PC-3 (cell line): Measurements from ENCODE around the gene FAM186B. TPM values are rescaled to one million over a fixed set of nuclear protein-coding genes. Genes with fewer than 3 reads are reported as not detected.

Experiments
- ATAC-seq: fragments of 200-7000 bp; cut with Tn5 transposase; 2 replicates; pipeline ENCODE4 v1.9.1; 2020; ENCODE audit warnings: mild to moderate bottlenecking, moderate library complexity
- BruUV-seq: library from RNA; stranded (reverse); fragments of 400-500 nt; replicated peaks from 2 replicates; lab custom pipeline; 2021; lab: Mats Ljungman, UMichigan
- CTCF ChIA-PET: fragments of 300-600 bp; sonication (Branson Sonifier 250); formaldehyde crosslinking; loops from one replicate; lab custom pipeline; 2022; ENCODE audit warnings: antibody characterized with exemption; lab: Charles Lee
- POLR2A ChIA-PET: fragments of 300-600 bp; sonication (Branson Sonifier 250); formaldehyde crosslinking; loops from one replicate; lab custom pipeline; 2022; ENCODE audit warnings: antibody characterized with exemption; ENCODE audit not compliant: unreplicated experiment; lab: Charles Lee
- DNase-seq: peaks from one replicate; pipeline ENCODE4 v3.0.0-alpha.2; 2015
- H2AFZ ChIP-seq: fragments of 300-600 bp; sonication (generic); 2 replicates; pipeline ENCODE4 v1.6.0; 2016; ENCODE audit warnings: antibody characterized with exemption, low read length
- H3F3A ChIP-seq: fragments of 300-600 bp; sonication (generic); one replicate; pipeline ENCODE4 v1.6.0; 2017; ENCODE audit warnings: antibody characterized with exemption, low read length, control low read depth, mild to moderate bottlenecking; ENCODE audit not compliant: unreplicated experiment
- H3K27ac ChIP-seq: fragments of 300-600 bp; sonication (generic); 2 replicates; pipeline ENCODE4 v1.5.1; 2016; ENCODE audit warnings: mild to moderate bottlenecking, low read length
- H3K27me3 ChIP-seq: fragments of 300-600 bp; sonication (generic); 2 replicates; pipeline ENCODE4 v1.6.1; 2016; ENCODE audit warnings: low read length, mixed read lengths
- H3K36me3 ChIP-seq: fragments of 300-600 bp; sonication (generic); 2 replicates; pipeline ENCODE4 v1.6.1; 2016; ENCODE audit warnings: low read depth, mixed run types, low read length, mixed read lengths
- H3K4me1 ChIP-seq: fragments of 300-600 bp; sonication (generic); 2 replicates; pipeline ENCODE4 v1.5.1; 2016; ENCODE audit warnings: low read length; ENCODE audit not compliant: insufficient read depth
- H3K4me2 ChIP-seq: fragments of 300-600 bp; sonication (generic); 2 replicates; pipeline ENCODE4 v1.6.0; 2016; ENCODE audit warnings: low read length
- H3K4me3 ChIP-seq: fragments of 300-600 bp; sonication (generic); 2 replicates; pipeline ENCODE4 v1.5.1; 2016; ENCODE audit warnings: mild to moderate bottlenecking, low read length, mixed read lengths
- H3K79me2 ChIP-seq: fragments of 300-600 bp; sonication (generic); 2 replicates; pipeline ENCODE4 v1.6.1; 2017; ENCODE audit warnings: low read length, mixed read lengths
- H3K9ac ChIP-seq: fragments of 300-600 bp; sonication (generic); 2 replicates; pipeline ENCODE4 v1.6.0; 2016; ENCODE audit warnings: mild to moderate bottlenecking, low read length
- H3K9me2 ChIP-seq: fragments of 300-600 bp; sonication (generic); replicated peaks from 2 replicates; pipeline ENCODE4 v1.6.1; 2016; ENCODE audit warnings: mixed run types, low read length, mixed read lengths
- H3K9me3 ChIP-seq: fragments of 300-600 bp; sonication (generic); 2 replicates; pipeline ENCODE4 v1.6.1; 2016; ENCODE audit warnings: low read length, mixed read lengths
- H4K20me1 ChIP-seq: fragments of 300-600 bp; sonication (generic); 2 replicates; pipeline ENCODE4 v1.6.1; 2016; ENCODE audit warnings: low read length, mixed read lengths
- EZH2 ChIP-seq: fragments of 300-600 bp; sonication (generic); IDR thresholded peaks from one replicate; pipeline ENCODE4 v1.6.1; 2017; ENCODE audit warnings: antibody characterized with exemption, mild to moderate bottlenecking, low read length; ENCODE audit not compliant: unreplicated experiment
- EZH2phosphoT487 ChIP-seq: fragments of 300-600 bp; sonication (generic); IDR thresholded peaks from 2 replicates; pipeline ENCODE4 v1.6.1; 2018; ENCODE audit warnings: mild to moderate bottlenecking, antibody characterized with exemption, low read length, borderline replicate concordance
- intact Hi-C: fragments of 100-400 bp; cut with micrococcal nuclease; formaldehyde crosslinking; loops from 2 replicates; pipeline ENCODE4 v1.9.0; 2023
- total RNA-seq: library from RNA; depleted of rRNA; stranded (reverse); fragments of >200 nt; gene quantifications from 2 replicates; pipeline ENCODE4 v1.2.3, GENCODE V29; 2014
- TF ChIP-seq, protein P1 (sequence below): fragments of 300-600 bp; sonication (generic); conservative IDR thresholded peaks from 2 replicates; pipeline ENCODE4 v1.5.1; 2017; ENCODE audit warnings: antibody characterized with exemption, low read depth, mild to moderate bottlenecking, low read length

FAM186B gene
- total RNA-seq, 1 experiment from 2014 or later: 0.80 TPM

DNA sequence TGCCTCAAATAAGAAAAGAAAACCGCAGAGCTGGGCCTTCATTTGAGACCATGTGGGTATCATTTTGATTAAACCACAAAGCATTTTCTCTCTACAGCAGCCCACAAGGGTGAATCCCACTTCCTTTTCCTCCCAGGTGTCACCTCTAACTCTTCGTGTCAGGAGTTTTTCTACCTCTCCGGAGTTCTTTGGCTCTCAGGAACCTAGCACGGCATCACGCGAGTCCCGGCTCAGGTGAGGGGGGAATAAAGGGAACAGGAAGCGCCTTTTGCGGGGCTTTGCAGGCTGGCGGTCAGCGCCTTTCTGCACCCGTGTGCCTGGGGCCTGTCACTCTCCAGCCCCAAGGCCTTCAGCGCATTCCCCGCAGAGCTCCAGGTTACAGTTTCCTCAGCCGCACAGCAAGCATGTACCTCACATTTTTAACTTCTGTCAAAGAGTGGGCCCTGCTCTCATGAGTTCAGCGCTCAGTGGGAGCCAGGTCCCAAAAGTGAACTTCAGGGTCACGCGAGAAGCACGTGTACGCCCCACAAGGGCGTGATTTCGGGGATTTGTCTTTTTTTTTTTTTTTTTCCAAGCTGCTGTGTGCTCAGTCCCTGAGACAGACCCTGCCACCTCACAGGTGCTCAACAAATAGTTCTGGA lies 17.2 kb upstream of the FAM186B start:
- Histone ChIP-seq H4K20me1 (no peaks in the 10 kb centered on the region), H3K36me3 (no peaks in the 10 kb centered on the region), H3K27ac (peak overlapping the region; percentile 45), H2AFZ (peak overlapping the region; percentile 84), H3F3A (peaks cover 6% of the 10 kb centered on the region), H3K4me1 (peaks cover 52% of the 10 kb centered on the region), H3K9me3 (no peaks in the 10 kb centered on the region), H3K9me2 (no peaks in the 10 kb centered on the region), H3K27me3 (no peaks in the 10 kb centered on the region), H3K4me3 (peak overlapping the region; percentile 75), H3K4me2 (peak overlapping the region; percentile 99), H3K79me2 (no peaks in the 10 kb centered on the region), H3K9ac (peak overlapping the region; percentile 75)
- intact Hi-C loops: no loop called here
- ChIA-PET POLR2A (no interaction called here), CTCF (interaction anchor here (0.6 to 0.7 kb wide), 4 partner anchors 153 to 345 kb away, joined by 3 to 7 read pairs (median 5); no protein-coding TSS in a partner anchor)
- BruUV-seq: TSS peak; percentile 98
- ATAC-seq (peak; percentile 21), DNase-seq (no peak)
- TF ChIP-seq, protein P1, sequence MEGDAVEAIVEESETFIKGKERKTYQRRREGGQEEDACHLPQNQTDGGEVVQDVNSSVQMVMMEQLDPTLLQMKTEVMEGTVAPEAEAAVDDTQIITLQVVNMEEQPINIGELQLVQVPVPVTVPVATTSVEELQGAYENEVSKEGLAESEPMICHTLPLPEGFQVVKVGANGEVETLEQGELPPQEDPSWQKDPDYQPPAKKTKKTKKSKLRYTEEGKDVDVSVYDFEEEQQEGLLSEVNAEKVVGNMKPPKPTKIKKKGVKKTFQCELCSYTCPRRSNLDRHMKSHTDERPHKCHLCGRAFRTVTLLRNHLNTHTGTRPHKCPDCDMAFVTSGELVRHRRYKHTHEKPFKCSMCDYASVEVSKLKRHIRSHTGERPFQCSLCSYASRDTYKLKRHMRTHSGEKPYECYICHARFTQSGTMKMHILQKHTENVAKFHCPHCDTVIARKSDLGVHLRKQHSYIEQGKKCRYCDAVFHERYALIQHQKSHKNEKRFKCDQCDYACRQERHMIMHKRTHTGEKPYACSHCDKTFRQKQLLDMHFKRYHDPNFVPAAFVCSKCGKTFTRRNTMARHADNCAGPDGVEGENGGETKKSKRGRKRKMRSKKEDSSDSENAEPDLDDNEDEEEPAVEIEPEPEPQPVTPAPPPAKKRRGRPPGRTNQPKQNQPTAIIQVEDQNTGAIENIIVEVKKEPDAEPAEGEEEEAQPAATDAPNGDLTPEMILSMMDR: no peak
- TF ChIP-seq EZH2: no peak

DNA sequence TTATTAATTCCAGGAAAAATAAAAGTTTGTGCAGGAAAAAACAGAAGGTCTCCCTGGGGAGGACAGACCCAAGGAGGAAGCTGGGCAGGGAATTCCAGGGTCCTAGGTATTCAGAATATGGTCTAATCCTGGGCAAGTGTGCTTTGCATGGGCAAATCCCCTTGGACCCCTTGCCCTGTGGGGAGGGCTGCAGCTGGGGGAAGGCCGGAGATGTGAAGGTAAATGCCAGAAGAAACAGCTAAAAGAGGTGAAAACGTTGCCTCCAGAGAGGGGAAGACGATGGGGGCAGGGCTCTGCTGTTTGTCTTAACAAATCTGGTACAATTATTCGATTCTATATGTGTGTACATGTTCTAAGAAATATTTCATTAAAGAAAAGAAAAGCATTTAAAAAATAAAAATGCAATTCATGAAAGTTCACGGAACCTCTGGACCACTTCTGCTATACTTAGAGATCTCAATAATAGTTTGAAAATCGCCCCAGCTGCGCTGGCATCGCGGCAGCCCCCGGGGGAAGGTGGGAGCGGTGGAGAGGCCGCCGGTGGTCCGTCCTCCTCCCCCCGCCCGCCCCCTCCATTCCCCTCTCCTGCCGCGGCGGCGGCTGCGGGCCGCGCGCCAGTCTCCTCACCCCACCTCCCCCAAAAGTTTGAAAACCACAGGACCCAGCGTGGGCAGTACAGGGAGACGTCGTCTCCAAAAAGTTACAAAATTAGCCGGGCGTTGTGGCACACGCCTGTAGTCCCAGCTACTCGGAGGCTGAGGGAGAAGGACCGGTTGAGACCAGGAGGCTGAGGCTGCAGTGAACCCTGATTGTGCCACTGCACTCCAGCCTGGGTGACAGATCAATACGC lies 16.4 kb upstream of the FAM186B start:
- DNase-seq: no peak
- CTCF ChIA-PET: no interaction called here

More for the DNA sequence above, 16.4 kb upstream of the FAM186B start:
- Histone ChIP-seq H3K36me3 (no peaks in the 10 kb centered on the region), H4K20me1 (no peaks in the 10 kb centered on the region), H3K9ac (peak overlapping the region; percentile 75; the same call in 1 of the 2 replicates), H3K9me2 (no peaks in the 10 kb centered on the region), H2AFZ (peak overlapping the region; percentile 84), H3K27ac (peak overlapping the region; percentile 45), H3K4me1 (peaks cover 45% of the 10 kb centered on the region), H3K4me3 (peak overlapping the region; percentile 75), H3K4me2 (peak overlapping the region; percentile 99), H3K79me2 (no peaks in the 10 kb centered on the region), H3K9me3 (no peaks in the 10 kb centered on the region), H3K27me3 (no peaks in the 10 kb centered on the region), H3F3A (peaks cover 6% of the 10 kb centered on the region)
- no peak for TF ChIP-seq EZH2
- TF ChIP-seq EZH2phosphoT487: no peak
- TF ChIP-seq, protein P1: no peak
- no TSS peak for BruUV-seq
- POLR2A ChIA-PET: no interaction called here
- no peak for ATAC-seq
- intact Hi-C loops: no loop called here
